Fibroblast of skin of back (primary cell): ENCODE data around the gene CEP57. TPM values are rescaled to one million over a fixed set of nuclear protein-coding genes. Genes with fewer than 3 reads are reported as not detected.
A peak's percentile ranks its signal among the peaks of the same experiment; 100 is the strongest.

ENCODE experiments used
- DNase-seq: peaks from one replicate; pipeline ENCODE4 v3.0.0-alpha.2; 2013
- polyA plus RNA-seq, 2 experiments: library from polyadenylated mRNA; unstranded; fragments of 120-200 nt; gene quantifications; one replicate each; pipeline ENCODE4 v1.2.1, GENCODE V29; 2013; ENCODE audit not compliant: insufficient read length in 2 of 2

The CEP57 gene
- polyA plus RNA-seq (2013, experiment 1 of 2; ENCODE audit: insufficient read length), result 30.4 TPM
- 26.5 TPM for polyA plus RNA-seq (2013, experiment 2 of 2; ENCODE audit: insufficient read length)

GRCh38 chr11:95790123-95790932 is at the start of gene CEP57:
Gene CEP57 (plus strand): TSS chr11:95790498. CDS start chr11:95790699, 201 bp downstream.
- peak; percentile 99 for DNase-seq

GRCh38 chr11:95750101-95750500 is 40.2 kb upstream of the CEP57 start:
- DNase-seq, result no peak

GRCh38 chr11:95751515-95751914 is 38.8 kb upstream of the CEP57 start:
- no peak for DNase-seq

- no peak for DNase-seq
These were observed 29.4 kb upstream of the CEP57 start for GRCh38 chr11:95760941-95761340.

GRCh38 chr11:95762534-95762933 is 27.8 kb upstream of the CEP57 start:
- peak; percentile 25 for DNase-seq

- peak; percentile 61 for DNase-seq
These were observed 25.9 kb upstream of the CEP57 start for GRCh38 chr11:95764267-95764898.

GRCh38 chr11:95766701-95767100 is 23.6 kb upstream of the CEP57 start:
- no peak for DNase-seq

GRCh38 chr11:95767498-95767897 is 22.8 kb upstream of the CEP57 start:
- no peak for DNase-seq

- no peak for DNase-seq
These were observed 21.8 kb upstream of the CEP57 start for GRCh38 chr11:95768521-95768920.

- DNase-seq, result no peak
These were observed 13.4 kb upstream of the CEP57 start for GRCh38 chr11:95776859-95777258.

- no peak for DNase-seq
These were observed 11.6 kb upstream of the CEP57 start for GRCh38 chr11:95778699-95779098.

GRCh38 chr11:95780544-95780943 is 9.8 kb upstream of the CEP57 start:
- DNase-seq, result no peak

GRCh38 chr11:95788921-95789505 is 1.3 kb upstream of the CEP57 start:
- DNase-seq, result peak; percentile 55

GRCh38 chr11:95789506-95790122 is 684 bp upstream of the CEP57 start, which contains the start of gene FAM76B:
Gene FAM76B (minus strand): TSS chr11:95789782. CDS start chr11:95789478, 304 bp downstream.
- peak; percentile 99 for DNase-seq

GRCh38 chr11:95790933-95791708 is 823 bp downstream of the CEP57 start:
- DNase-seq, result peak; percentile 20

- DNase-seq, result no peak
These were observed 1.4 kb downstream of the CEP57 start for GRCh38 chr11:95791709-95792033.

- DNase-seq, result no peak
These were observed 1.9 kb downstream of the CEP57 start for GRCh38 chr11:95792200-95792599.

GRCh38 chr11:95792700-95793099 is 2.4 kb downstream of the CEP57 start:
- DNase-seq, result no peak

- DNase-seq, result no peak
These were observed 2.8 kb downstream of the CEP57 start for GRCh38 chr11:95793116-95793515.

- DNase-seq, result no peak
These were observed 3.8 kb downstream of the CEP57 start for GRCh38 chr11:95794086-95794485.

GRCh38 chr11:95795627-95796295 is 5.5 kb downstream of the CEP57 start:
- DNase-seq, result no peak

GRCh38 chr11:95796501-95796900 is 6.2 kb downstream of the CEP57 start:
- DNase-seq, result no peak
